Measurements from ENCODE around the gene LIN7A.
"Not testable (repeated sequence)": the region's sequence is repeated elsewhere in the genome, so short reads cannot be mapped to it uniquely, and the experiment has no call there.

Gene LIN7A

DNA sequence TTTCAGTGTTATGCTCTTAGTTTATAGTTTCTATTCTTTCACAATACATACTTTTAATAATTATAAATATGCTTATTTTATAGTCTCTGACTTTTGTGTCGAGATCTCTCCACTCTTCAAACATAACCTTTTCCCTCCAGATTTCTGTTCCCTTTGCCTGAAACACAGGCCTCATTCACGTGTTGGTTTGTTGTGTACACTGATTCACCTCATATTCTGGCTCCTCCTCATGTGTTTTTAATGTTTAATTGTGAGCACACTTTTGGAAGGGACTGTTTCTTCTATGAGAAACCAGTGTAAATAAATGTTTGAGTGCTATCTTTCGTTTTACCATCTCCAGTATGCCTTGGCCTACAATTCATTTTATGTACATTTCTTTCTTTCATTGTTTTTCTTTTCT is 20.1 kb downstream of the LIN7A start:
- DNase-seq: no peak

DNA sequence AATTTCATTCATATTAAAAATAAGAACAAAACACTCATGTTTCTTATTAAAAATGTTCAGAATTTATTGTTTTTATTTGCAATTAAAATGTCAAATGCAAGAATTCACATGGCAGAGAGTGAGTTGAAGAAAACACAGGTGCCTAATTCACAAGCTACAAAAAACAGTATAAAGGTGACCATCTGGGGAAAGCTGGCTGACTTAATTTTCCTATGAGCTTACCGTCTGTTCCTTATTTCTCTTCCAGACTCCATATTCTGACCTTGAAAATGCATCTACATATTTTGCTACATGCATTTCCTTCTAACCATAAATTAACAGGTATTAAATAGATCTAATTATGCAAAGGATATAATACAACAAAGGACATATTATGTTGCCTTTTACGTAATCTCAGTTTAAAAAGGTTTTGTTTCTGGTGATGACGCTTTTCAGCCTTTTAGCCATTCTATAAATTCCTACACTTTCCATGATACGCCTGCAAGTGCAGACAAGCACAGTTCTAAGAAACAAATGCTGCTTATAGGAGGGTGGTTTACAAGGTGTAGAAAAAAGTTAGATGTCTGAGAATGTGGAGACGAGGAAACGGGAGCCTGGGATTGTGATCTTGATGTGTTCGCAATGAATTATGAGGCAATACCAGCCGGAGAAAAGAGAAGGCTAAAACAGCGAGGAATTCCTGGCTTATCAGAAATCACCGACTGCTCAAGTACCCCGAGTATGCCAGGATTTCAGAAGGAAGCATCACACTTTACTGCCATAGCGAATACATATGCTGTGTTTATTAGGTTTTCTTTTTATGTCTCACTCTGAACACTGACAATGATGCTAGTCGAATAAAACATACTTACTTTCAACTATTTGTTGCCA is 24.6 kb downstream of the LIN7A start:
- DNase-seq: no peak

DNA sequence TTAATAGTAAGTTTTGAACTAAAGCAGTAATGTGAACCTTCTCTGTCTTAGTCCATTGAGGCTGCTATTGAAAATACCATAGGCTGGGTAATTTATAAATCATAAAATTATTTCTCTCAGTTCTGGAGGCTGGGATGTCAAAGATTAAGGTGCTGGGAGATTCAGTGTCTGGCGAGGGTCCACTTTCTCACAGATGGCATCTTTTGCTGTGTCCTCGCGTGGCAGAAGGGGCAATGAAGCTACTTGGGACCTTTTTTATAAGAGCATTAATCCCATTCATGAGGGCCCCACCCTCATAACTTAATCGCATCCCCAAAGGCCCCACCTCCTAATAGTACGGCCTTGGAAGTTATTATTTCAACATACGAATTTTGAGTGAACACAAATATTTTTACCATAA is 28.4 kb downstream of the LIN7A start:
- DNase-seq: no peak

DNA sequence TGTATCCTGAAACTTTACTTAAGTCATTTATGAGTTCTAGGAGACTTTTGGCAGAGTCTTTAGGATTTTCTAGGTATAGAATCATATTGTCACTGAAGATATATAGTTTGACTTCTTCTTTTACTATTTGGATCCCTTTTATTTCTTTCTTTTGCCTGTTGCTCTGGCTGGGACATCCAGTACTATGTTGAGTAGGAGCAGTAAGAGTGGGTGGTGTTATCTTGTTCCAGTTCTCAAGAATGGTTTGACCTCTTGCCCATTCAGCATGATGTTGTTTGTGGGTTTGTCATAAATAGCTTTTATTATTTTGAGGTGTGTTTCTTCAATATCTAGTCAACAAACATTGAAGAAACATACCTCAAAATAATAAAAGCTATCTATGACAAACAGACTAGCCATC is 35.0 kb downstream of the LIN7A start:
- no peak for DNase-seq

DNA sequence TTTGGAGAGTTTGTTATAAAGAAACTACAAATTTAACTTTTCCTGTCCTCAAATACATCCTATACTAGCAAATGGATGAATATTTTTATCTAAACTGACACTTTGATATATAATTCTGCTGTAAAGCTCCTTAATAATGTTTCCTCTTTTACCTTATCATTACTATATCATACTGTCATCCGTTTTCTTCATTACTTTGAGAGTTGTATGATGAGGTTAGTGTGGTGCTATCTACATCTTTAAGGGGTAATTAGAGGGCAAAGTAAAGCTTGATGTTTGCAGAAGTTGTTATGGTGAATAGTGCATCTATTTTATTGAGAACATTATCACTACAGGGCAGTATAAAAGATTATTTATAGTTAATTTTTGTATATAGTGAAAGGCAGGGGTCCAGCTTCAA is 36.1 kb downstream of the LIN7A start:
- DNase-seq: no peak

DNA sequence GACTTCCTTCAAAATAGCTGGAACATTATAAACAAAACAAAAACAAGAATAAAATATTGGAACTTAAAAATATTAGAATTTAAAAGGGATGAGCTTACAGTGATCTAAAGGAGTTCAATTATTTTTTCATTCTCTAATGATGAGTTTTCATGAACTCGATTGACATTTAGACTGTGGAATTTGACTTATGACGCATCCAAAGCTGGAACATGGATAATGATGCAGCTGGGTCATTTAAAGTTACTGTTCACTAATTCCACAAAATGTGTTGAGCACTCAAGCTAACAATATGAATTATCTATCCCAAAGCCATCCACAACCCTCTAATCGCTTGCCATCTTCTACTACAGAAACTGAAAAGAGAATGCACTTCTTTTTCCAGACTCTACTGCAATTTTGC is 42.5 kb downstream of the LIN7A start:
- no peak for DNase-seq

DNA sequence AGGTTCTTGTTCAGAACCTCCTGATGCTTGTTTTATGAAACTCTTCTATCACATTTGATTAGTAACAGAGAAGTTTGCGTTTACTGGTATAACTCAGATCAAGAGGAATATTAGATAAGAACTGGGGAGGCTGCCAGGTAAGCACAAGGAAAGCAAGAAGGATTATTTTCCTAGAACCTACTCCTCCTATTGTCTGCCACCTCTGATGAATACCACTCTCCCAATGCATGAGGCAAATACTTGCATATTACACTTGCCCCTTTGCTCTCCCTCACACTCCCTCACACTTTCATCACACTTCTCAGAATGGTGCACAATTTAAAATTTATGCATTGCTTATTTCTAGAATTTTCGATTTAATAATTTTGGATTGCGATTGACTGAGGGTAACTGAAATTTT is 43.6 kb downstream of the LIN7A start:
- DNase-seq: no peak

DNA sequence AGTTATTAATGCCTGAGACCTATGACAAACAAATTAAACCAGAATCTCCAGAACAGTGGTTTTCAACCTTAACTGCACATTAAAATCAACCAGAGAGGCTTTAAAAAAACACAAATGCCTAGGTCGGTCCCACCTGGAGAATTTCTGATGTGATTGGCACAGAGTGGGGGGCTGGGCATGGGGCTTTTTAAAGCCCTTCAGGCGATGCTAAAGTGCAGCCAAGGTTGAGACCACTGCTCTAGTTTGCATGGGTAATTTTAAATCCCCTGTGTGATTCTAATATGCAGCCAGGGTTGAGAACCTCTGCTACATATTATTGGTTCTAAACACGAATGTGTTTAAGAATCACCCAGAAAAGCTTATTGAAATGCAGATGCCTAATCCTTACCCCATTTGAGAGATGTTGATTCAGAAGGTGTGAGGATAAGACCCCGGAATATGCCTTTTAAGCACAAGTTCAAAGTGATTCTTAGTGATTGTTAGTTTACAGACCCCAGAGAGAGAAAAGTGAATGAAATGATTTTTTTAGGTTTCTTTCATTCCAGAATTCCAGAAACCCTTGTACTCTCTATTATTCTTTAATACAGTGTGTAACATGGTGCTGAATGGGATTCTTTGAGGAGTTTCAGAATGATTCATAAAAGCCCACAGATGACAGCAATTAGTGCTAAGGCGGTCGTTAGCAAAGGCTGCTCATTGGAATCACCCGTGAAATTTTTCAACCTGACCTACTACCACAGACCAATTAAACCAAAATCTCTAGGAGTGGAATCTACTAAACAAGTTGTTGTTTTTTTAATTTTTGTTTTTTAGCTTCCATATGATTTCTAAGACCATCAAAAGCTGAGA is 44.9 kb downstream of the LIN7A start:
- DNase-seq: no peak

DNA sequence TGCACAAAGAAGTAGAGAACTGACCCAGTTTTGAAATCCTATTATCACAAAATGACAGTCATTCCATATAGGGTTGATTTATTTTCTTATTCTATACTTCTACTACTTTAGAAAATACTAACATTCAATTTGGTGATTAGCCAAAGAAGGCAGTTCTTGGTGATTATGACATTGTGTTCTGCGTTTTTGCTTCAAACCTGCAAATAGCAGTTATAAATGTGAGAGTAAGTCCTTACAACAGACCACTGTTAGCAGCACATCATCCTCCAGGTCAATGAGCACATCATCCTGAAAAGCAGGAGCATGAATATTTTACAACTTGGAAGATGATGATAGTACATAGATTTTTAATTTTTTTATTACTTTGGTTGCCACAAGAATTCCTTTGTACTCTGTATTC is 53.1 kb downstream of the LIN7A start:
- no peak for DNase-seq

DNA sequence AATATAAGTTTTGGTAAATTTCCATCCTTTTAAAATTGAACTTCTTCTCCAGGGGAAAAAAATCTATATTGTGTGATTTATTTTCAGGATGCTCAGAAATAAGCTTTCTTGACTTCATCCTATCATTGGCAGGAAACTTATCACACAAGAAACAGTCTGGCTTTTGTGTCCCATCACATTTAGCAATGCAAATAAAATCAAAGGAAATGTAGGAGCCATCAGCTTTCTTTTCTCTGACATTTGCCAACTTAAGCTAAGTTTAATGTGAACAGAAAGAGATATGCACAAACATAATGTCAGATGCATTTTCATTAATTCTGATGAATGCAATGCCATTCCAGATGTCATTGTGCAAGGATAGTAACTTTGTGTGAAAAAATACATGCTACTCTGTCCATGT is 56.6 kb downstream of the LIN7A start:
- no peak for DNase-seq

DNA sequence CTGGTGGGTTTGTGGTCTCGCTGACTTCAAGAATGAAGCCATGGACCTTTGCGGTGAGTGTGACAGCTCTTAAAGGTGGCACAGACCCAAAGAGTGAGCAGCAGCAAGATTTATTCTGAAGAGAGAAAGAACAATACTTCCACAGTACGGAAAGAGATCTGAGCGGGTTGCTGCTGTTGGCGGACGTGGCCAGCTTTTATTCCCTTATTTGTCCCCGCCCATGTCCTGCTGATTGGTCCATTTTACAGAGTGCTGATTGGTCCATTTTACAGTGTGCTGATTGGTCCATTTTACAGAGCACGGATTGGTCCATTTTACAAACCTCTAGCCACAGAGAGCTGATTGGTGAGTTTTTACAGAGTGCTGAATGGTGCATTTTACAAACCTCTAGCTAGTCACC is 59.3 kb downstream of the LIN7A start:
- not testable (repeated sequence) for DNase-seq

DNA sequence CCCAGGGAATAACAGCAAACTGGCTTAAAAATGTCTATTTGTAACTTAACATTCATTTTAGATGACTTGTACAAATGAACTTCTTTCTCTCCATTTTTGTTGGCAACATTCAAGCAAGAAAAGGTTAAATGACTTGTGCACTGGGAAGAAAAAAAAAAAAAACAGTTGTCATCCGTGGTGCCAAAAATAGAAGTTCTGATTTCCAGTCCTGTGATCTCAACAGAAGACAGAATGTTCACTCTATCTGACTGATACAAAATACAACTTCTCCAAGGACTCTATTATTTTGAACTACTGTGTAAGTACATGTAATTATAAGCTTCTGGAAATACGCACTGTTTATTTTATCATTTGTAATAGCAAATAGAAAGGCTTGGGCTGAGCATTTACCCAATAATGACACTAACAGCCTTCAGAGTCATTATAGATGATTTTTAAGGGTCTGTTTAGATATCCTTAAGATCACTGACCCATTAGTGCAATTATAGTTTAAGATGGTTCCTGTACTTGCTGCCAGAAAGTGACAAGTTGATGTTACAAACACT is 59.9 kb downstream of the LIN7A start:
- no peak for DNase-seq

DNA sequence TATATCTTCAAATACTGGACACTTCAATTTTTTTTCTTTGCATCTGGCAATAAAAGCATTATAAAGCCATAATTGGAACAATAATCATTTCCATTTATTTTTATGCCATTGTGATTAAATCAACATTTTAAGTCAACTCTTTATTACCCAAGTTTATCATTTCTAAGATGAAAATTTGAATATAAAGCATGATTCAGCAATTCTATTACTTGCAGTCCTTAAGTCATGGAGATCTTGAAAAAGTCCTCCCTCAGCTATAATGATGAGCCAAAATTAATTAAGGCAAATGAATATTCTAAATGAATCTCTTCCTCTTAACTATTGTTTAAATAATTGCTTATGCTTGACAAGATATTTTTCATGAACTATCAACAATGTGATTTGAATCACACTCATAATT is 65.7 kb downstream of the LIN7A start:
- DNase-seq: no peak

DNA sequence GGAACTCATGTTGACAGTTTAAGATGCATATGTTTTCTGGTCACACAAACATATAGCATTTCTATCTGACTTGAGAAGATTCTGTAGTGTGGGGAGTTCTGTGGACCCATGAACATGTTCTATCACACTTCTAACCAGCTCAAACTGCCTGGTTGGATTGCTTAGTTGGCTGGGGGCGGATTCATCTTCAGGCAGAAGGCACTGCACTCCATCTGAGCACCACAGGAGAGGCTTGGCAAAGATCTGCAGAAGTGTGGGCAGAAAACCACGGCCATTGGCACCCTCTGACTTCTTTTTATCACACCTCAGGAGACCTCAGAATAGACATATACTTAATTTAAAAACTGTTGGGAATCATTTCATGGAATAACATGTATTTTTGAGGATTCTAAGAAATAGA is 68.5 kb downstream of the LIN7A start:
- no peak for DNase-seq

DNA sequence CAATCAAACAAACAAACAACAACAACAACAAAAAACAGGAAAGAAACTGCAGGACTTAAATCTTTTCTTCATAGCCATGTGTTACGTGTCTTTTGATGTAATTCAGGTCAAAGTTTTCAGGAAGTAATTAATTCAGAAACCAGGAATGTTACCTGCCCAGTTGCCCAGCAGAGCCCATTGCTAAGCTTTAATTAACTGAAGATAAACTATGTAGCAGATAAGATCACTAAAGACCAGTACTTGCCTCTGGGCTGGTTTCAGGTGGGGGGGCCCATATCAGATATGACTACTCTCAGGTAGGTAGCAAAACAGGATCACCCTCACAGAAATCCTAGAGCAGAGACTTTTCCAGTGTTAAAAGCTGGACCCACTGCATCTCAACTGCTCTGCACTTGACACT is 69.2 kb downstream of the LIN7A start:
- DNase-seq: no peak

DNA sequence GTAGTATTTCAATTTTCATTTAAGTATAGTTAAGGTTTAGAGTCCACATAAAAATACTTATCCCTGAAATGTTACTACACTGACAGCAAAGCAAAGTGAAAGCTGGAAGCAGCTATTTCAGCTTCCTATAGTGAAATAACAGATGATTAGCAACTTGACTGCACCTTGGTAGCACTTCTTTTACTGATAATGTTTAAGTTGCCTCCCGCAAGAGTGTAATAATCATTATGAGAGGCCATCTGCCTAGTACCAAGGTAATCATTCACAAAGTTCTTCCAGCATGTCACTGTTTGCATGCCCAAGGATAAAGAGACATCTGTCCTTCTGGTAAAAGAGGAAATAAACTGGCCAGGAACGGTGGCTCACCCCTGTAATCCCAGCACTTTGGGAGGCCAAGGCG is 69.8 kb downstream of the LIN7A start:
- no peak for DNase-seq

DNA sequence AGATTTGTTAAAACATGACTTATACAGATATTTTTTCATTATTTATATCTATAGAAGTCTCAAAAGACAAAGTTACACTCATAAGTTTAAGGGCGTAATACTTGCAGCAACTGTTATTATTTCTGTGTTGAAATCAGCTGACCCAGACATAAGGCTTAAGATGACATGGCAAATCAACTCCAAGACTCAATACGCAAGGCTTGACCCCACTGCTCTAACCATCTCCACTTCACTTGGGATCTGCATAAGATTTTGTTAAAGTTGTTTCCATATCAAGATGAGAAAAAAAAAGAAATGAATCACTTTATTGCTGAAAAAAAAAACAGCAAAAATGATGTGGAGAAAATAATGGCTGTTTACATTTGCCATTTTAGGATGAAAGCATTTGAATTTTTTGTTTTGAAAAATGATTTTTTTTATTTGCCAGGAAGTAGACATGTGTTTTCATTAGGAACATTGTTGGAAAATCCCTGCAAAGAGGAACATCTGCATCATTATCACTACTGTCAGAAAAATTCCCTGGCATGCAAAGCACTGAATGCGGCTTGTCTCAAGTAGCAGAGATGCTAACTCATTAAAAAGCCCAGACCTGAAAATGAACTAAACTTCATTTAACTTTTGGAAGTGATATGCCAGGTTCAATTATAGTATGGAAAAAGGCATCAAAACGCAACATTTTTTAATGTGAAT is 73.5 kb downstream of the LIN7A start:
- no peak for DNase-seq

DNA sequence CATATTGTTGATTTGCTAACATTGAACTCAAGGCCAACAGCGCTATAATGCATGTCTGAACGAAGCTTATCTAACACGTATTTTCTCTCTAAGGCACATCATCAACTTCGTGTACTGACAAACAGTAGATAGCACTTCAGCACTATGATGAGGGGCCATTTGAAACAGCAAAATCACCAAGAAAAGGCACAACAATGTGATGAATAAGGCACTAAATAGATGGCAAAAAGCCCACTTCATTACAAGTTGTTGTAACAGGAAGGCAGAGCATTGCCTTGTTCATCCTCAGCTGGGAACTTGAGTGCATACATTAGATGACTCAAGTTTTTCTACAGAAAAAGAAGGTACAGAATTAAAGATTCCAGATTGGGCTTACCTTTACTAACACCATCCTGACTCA is 75.2 kb downstream of the LIN7A start:
- DNase-seq: no peak

DNA sequence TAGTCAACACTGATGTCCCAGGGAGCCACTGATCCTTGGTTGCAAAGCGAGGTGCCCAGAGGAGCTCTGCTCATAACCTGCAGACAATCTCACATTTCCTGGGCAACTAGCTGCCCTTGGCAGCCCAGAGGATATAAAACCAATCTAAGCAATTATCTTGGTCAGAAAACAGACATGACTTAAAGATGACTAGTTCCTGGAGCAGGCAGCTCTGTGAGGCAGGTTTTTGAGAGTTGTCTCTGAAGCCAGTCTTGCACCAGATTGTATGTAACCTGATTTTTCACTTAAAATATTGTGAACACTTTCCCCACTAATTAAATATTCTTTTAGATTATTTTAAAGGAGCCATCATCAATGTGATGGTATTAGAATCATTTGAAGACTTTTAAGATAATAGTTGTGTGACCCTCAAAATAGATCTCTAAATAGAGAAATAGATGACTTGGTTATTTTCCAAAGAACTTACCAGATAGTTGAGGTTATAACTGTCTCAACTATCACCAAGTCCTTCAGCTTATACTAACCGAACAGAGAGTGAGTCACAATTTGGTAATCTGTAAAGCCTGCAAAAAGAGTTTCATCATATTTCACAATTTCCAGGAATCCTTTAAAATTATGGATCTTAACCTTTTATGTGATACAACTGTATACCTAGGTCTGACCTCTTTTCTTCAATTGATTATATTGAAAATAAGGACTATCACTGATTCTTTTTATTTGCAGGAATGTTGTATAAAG is 75.9 kb downstream of the LIN7A start:
- DNase-seq: no peak

DNA sequence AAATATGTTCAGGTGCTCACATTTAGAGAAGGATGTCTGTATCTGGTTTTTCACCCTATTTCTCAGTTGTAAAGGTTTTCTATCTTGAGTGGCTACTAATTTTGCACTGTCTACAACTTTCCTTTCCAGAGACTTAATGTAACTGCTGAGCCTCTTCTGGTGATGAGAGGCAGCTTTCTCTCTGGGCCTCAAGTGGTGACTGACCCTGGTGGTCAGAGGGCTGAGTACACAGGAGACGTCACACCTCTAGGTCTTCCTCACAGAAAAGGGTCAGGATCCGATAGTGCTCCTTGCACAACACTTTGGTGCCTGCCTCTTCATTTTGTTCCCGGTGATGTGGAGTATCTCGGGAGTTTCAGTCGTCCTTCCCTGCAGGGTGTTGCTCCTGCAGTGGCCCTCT is 76.8 kb downstream of the LIN7A start:
- DNase-seq: no peak

DNA sequence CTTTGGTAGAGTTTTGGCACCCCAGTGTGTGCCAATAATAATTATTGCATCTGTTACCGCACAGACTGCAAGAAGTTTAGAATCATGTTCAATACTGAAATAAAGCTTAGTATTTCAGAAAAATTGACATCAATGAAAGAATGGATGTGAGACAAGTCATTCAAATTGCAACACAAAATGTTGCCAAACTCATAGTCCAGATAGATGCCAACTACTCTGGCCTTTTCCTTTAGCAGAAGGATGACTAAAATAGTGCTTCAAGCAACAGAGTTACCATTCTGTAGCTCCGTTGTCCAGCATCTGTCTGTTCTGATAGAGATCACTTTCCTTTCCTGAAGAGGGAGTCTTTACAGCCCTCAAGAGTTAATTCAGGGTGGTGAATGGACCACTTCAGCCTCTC is 77.5 kb downstream of the LIN7A start:
- DNase-seq: no peak

DNA sequence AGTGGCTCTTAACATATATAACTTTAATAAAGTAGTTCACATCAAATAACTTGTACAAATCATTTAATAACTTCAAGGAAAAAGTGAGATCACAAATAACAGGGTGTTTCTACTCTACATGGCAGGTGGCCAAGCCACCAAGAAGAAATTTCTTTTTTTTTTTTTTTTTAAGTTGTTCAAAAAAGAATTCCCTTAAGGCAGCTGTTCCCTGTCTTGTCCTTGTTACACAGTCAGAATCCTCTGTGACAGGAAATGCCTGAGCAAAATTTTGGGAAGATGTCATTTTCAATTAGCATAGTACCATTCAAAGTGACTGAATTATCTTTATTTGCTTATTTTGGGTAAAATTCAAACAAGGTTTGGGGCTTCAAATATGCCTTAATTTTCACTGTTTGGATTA is 79.4 kb downstream of the LIN7A start:
- DNase-seq: no peak

DNA sequence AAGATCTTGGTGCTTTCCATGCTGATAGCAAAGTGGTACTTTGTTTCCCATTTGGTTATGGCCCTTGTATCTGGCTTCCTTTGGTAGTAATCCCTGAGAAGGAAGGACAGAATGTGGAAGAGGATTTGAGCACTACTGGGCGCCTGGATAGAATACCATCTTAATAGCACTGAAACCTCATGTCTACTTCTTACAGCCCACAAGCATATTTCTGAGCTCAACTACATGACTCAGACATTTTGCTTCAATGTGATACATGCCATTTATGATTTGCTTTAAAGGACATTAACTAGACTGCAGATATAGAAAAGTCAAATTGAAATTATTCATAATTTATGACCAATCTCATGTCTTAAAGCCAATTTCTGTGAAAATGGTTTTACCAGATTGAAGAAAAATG is 80.4 kb downstream of the LIN7A start:
- DNase-seq: no peak
